Uterus (tissue), 4 donors: Measurements from ENCODE around the gene EVL. TPM values are rescaled to one million over a fixed set of nuclear protein-coding genes. Genes with fewer than 3 reads are reported as not detected.

Source experiments
- DNase-seq, 2 donors: peaks; one replicate each; pipeline ENCODE4 v3.0.0-alpha.2; 2019 to 2020
- H3K27ac ChIP-seq, 2 donors: fragments of 200-600 bp; sonication (generic); 1 replicate in 1 of 2; 2 replicates in 1 of 2; pipeline ENCODE4 v1.5.1; 2016 to 2018
- H3K27me3 ChIP-seq, 2 donors: fragments of 200-600 bp; sonication (generic); one replicate each; pipeline ENCODE4 v1.5.1; 2018 to 2019; ENCODE audit warnings: control low read depth in 1 of 2
- H3K36me3 ChIP-seq, 2 donors: fragments of 200-600 bp; sonication (generic); one replicate each; pipeline ENCODE4 v1.5.1; 2019; ENCODE audit warnings: control low read depth in 1 of 2
- H3K4me1 ChIP-seq, 2 donors: fragments of 200-600 bp; sonication (generic); one replicate each; pipeline ENCODE4 v1.5.1; 2018 to 2019; ENCODE audit warnings: control low read depth in 1 of 2
- H3K4me3 ChIP-seq, 2 donors: fragments of 200-600 bp; sonication (generic); 1 replicate in 1 of 2; 2 replicates in 1 of 2; pipeline ENCODE4 v1.5.1; 2018 to 2019; ENCODE audit warnings: mild to moderate bottlenecking in 1 of 2
- H3K9me3 ChIP-seq, 2 donors: fragments of 200-600 bp; sonication (generic); one replicate each; pipeline ENCODE4 v1.5.1; 2019; ENCODE audit warnings: control low read depth in 1 of 2
- CTCF ChIP-seq, 4 experiments: fragments of 200-600 bp in 2 of 4; fragments of 450-650 bp in 2 of 4; sonication (generic) in 2 of 4; IDR thresholded peaks; one replicate each; pipeline ENCODE4 v1.5.1; 2016 to 2019; ENCODE audit warnings: antibody characterized with exemption in 4 of 4, mild to moderate bottlenecking in 2 of 4, moderate library complexity in 1 of 4
- POLR2A ChIP-seq, 2 donors: fragments of 450-650 bp; IDR thresholded peaks; one replicate each; pipeline ENCODE4 v1.6.1; 2016; ENCODE audit warnings: antibody characterized with exemption in 2 of 2, mild to moderate bottlenecking in 1 of 2, moderate library complexity in 1 of 2
- intact Hi-C: fragments of 100-400 bp; cut with DNase I; formaldehyde crosslinking; loops from one replicate; pipeline ENCODE4 v1.15.1; 2023; ENCODE audit warnings: low total_unique reads
- total RNA-seq, 4 donors: library from RNA; depleted of rRNA in 3 of 4; stranded (reverse); fragments of >200 nt in 3 of 4; gene quantifications; one replicate each; pipeline versions ENCODE4 v1.1.0 to v1.2.4, GENCODE V29; 2014 to 2023
- donor health status: DM: yes; HTN: yes; CAD: no.

EVL gene
- total RNA-seq, 4 donors from 2014 or later, result 22.1 to 133 (median 67.5) TPM

GRCh38 chr14:100082723-100083122 is 17.5 kb downstream of the EVL start:
- H3K27me3 ChIP-seq, result no peaks in the 10 kb centered on the region
- H3K4me3 ChIP-seq, result no peak overlapping the region
- no peak for TF ChIP-seq POLR2A (IDR thresholded peaks at IDR 0.05)
- no peak for TF ChIP-seq CTCF (IDR thresholded peaks at IDR 0.05)
- no peak for DNase-seq
- no peaks in the 10 kb centered on the region for H3K9me3 ChIP-seq
- H3K36me3 ChIP-seq, result no peaks in the 10 kb centered on the region
- H3K4me1 ChIP-seq, result peaks cover 0 to 4% of the 10 kb centered on the region in 2 donors
- intact Hi-C loops, result no loop called here
- H3K27ac ChIP-seq, result no peak overlapping the region

GRCh38 chr14:100083706-100084105 is 18.5 kb downstream of the EVL start:
- Histone ChIP-seq H3K9me3 (no peaks in the 10 kb centered on the region), H3K36me3 (no peaks in the 10 kb centered on the region), H3K4me1 (peaks cover 0 to 4% of the 10 kb centered on the region in 2 donors), H3K27ac (no peak overlapping the region), H3K27me3 (no peaks in the 10 kb centered on the region), H3K4me3 (no peak overlapping the region)
- no peak for DNase-seq
- TF ChIP-seq POLR2A (IDR thresholded peaks at IDR 0.05) (no peak), CTCF (IDR thresholded peaks at IDR 0.05) (no peak)
- intact Hi-C loops, result no loop called here

- Histone ChIP-seq H3K27me3 (no peaks in the 10 kb centered on the region), H3K36me3 (no peaks in the 10 kb centered on the region), H3K4me1 (no peaks in the 10 kb centered on the region), H3K4me3 (no peak overlapping the region), H3K27ac (no peak overlapping the region), H3K9me3 (no peaks in the 10 kb centered on the region)
- intact Hi-C loops, result no loop called here
- no peak for DNase-seq
- TF ChIP-seq CTCF (IDR thresholded peaks at IDR 0.05), result no peak
- TF ChIP-seq POLR2A (IDR thresholded peaks at IDR 0.05), result no peak
Measured at GRCh38 chr14:100084591-100084990, 19.4 kb downstream of the EVL start.

- no peak for DNase-seq
- Histone ChIP-seq H3K36me3 (no peaks in the 10 kb centered on the region), H3K9me3 (no peaks in the 10 kb centered on the region), H3K27ac (no peak overlapping the region), H3K4me1 (no peaks in the 10 kb centered on the region), H3K4me3 (no peak overlapping the region), H3K27me3 (no peaks in the 10 kb centered on the region)
- intact Hi-C loops, result no loop called here
- TF ChIP-seq CTCF (IDR thresholded peaks at IDR 0.05) (no peak), POLR2A (IDR thresholded peaks at IDR 0.05) (no peak)
Measured at GRCh38 chr14:100085462-100085861, 20.2 kb downstream of the EVL start.

GRCh38 chr14:100086361-100086760 is 21.1 kb downstream of the EVL start:
- intact Hi-C loops, result no loop called here
- no peaks in the 10 kb centered on the region for H3K4me1 ChIP-seq

More at GRCh38 chr14:100086361-100086760, 21.1 kb downstream of the EVL start:
- no peak for DNase-seq
- H3K9me3 ChIP-seq, result no peaks in the 10 kb centered on the region
- H3K36me3 ChIP-seq, result no peaks in the 10 kb centered on the region
- no peaks in the 10 kb centered on the region for H3K27me3 ChIP-seq
- no peak overlapping the region for H3K4me3 ChIP-seq
- no peak overlapping the region for H3K27ac ChIP-seq
- TF ChIP-seq CTCF (IDR thresholded peaks at IDR 0.05) (no peak), POLR2A (IDR thresholded peaks at IDR 0.05) (no peak)
